Ramos (cell line): ENCODE results near the gene SLC9A9.

ENCODE experiments used
- in situ Hi-C: fragments of 300-500 bp; cut with MboI; formaldehyde crosslinking; loops from one replicate; pipeline ENCODE4 v1.14.3; 2022; ENCODE audit warnings: low sequenced_read_pairs; ENCODE audit not compliant: unreplicated experiment

The SLC9A9 gene

DNA sequence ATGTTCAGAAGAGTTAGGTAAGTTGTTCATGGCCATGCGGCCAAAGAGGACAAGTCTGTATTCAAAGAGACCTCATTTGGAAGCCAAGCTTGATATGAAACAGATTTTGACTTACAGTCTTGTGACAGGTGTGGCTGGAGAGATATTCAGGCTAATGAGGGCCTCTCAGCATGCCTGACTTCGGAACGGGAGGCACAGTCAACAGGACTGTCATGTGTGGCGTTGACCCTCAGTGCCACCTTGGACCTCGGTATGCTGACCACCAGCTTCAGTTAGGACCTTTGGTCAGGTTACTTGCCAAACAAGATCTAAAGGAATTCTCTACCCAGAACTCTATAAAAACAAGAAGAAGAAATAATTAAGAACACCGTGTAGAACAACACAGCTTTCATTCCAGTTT lies 604.6 kb downstream of the SLC9A9 start:
- in situ Hi-C loops: no loop called here

DNA sequence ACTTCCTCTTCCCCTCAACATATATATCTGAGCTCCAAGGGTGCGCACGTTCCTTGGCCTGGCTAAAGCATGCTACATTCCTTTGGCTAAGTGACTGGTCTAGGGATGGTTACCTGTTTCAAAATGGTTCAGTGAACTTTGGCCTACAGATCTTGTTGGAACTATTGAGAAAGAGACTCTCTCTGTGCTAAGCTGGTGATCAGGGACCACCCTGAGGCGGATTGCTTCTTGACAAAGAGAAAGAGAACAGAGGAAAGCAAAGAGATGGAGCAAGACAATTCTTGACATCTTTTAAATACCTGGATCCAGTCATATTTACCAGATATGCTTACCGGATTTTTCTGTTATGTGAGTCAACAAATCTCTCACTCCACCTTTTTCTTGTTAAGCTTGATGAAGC lies 605.6 kb downstream of the SLC9A9 start:
- in situ Hi-C loops: no loop called here

DNA sequence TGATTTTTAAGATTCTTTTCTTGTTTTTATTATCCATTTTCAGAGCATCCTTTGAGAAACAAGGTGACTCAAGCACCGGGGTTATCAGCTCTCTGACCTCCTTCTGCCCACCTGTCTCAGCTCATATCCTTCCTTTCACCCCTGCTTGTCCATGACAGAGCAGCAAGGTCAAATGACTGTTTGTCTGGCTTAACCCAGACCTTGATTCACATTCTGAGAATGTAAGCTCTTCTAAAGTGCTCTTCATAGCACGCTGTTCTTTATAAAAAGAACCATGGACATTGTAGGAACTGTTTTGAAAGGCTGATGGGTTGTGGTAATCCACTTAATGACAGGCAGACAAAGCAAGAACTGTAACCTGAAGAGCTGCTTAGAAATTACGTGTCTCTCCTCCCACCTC lies 606.2 kb downstream of the SLC9A9 start:
- in situ Hi-C loops: no loop called here

DNA sequence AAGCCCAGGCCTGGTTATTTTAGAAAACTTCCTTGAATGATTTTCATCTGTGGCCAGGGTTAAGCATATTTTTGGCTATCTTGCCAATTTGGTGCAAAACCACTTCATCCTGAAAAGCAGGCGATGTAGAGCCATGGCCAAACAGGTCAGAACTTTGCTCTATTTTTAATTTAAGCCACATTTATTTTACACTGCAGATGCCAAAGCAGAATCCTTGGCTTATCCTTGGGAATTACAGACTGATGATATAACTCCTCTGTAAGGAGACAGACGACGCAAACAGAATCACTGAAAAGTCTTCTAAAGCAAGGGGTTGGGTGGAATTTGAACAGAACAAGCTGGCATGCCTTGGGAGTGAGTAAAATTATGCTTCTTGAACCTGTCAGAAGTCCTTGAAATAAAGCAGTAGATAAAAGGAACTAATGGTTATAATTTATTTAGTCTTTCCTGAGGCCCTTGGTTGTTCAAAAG lies 606.8 kb downstream of the SLC9A9 start:
- in situ Hi-C loops: no loop called here

DNA sequence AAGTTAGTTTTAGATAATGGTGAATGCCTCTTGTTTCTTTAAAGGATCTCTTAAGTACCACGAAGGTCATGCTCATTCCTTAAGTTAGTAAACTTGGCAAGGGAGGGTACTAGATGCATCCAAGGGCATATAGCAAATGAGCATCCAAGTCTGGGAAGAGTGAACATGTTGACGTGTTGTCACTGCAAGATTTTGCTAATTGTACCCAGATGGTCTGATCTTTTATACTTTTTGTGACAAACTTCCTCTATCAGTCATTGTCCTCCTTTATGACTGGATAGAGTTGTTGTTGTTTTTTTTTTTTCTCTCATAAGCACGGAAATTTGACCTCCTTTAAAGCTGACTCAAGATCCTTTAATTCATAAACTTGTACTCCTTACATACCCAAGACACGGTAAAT lies 607.4 kb downstream of the SLC9A9 start:
- in situ Hi-C loops: no loop called here

DNA sequence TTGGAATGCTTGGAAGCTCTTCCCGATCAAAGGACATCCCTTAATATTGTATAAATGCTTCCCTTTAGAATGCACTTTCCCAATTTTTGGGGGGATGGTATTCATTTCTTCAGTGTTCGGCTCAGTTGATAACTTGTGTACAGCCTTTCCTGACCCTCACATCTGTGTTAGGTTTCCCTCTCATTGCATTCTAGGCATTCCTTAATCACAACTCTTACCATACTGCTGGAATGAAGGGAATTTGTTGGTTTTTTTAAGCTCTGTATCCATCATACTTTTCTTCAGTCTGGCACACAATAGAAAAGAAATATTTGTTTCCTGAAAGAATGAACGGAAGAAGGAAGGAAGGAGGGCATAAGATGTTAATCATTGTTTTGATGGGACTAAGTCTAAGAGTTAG lies 609.2 kb downstream of the SLC9A9 start:
- in situ Hi-C loops: no loop called here

DNA sequence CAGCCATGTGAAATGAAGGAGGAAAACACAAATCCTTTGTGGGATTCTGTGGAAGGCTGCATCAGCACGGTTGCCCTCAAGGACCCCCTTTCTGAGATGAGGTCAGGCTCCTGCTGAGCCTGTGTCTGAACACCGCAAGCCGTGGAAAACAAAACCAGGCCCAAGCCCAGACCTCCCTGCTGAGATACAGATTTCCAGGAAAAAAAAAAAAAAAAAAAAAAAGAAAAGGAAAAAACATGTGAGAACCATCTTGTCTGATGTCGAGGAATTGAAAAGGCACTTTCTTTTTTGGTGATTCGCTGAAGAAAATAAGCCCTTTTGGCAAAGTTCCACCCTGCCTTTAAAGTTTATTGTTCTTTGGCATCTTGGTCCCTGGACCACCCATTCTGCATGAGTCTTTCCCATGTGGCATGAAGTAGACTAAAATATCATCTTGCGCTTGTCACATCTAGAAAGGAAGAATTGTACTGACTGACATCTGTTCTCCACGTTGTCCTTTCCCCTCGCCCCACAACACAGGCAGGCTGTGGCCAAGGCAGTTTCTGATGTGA lies 611.1 kb downstream of the SLC9A9 start:
- in situ Hi-C loops: no loop called here

DNA sequence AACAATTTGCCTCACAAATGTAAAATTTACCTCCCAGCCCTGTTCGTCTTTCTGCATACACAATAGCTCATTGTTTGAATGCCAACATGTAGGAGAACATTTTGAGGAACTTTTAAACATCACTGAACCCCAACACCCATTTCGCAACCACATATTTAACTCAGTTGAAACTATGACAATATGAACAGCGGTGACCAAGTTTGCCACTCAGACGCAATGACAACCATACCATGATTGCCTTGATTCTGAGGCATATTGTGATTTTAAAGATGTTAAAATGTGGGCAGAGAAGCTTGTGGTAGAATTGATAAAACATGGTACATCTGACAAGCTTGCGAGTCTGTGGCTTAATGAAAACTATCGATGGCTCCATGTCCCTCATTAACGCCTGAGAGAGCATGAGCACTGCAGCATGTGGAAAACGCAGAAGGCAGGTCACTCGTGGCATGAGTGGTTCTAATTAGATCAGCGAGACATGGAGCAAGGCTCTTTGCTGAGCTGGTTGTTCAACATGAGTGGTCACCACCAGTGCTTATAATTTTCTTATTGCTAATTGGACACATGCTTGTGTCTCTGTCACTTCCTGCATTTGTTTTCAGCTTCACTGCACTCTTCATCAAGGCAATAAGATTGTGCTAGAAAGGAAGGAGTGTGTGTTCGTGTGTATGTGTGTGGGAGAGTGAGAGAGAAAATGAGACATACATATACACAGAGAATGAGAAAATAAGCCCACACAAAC lies 611.9 kb downstream of the SLC9A9 start:
- in situ Hi-C loops: no loop called here

DNA sequence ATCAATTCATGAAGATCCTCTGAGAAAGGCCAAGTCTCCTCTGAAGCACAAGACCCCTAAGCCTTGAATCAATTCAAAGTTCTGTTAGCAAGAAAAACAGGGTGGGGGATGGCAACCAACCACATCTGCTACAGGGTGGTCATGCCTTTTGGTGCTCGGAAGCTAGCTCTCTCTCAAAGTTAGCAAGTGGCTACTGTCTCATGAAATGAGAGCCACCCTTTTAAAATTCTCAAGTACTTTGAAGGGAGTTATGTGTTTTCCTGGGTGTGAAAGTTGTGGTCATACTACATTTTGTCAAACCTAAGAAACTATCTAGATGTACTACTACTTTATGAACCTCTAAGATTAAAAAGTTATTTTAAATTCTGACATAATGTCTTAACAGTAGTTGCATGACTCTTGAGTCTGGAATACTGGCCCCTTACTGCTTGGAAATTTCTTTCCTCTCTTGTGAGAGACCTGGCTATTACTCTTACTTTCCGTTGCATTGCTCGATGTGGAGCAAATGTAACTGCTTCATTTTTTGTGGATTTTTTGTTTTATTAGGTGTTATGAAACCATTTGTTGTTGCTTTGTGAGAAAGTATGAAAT lies 612.6 kb downstream of the SLC9A9 start:
- in situ Hi-C loops: no loop called here

DNA sequence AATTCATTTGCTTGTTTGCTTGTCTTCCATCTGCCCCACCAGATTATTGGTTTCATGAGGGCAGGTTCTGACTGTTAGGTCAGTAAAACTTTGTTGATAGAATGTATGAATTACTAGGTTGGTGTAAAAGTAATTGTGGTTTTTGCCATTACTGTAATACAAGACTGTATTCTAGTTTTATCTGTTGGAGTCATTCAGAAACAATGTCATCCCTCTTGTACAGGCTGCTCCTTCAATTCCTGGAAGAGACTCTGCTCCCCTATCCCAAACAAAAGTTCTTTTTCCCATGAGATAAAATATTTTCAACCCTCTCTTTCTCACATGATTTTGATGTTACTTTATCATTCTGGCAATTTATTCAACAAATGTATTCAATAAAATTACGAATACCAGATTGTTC lies 613.7 kb downstream of the SLC9A9 start:
- in situ Hi-C loops: no loop called here

DNA sequence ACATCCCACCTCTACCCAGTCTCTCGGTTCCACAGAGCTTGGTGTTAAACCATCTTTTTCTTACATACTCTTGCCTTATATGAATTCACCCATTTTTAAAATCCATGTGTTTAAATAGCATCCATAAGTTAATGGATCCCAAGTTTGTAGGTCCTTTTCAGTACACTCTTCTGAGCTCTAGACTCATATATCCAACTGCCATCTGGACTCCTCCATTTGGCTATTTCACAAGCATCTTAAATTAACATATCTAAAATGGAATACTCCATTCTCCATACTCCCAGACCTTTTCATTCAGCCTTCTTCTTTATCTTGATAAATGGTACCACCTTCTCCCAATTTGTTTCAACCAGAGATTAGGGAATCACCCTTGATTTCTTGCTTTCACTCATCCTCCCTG lies 615.3 kb downstream of the SLC9A9 start:
- in situ Hi-C loops: no loop called here

DNA sequence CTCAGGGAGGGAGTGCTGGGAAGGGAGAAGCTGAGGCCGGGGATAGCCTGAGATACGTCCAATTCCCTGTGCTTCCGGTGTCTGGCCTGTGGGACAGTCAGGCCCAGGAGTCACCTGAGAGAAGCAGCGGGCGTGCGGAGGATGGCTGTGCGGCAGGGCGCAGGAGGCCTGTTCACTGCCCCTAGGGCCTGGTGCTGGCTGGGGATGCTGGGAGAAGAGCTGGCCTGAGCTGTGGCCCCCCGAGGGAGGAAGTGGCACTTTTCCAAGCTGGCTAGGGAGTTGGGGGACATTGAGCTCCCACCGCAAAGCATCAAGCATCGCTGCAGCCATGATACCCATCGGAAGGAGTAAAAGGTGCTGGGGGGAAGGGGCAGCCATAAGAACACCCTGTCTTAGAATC lies 619.9 kb downstream of the SLC9A9 start:
- in situ Hi-C loops: no loop called here

DNA sequence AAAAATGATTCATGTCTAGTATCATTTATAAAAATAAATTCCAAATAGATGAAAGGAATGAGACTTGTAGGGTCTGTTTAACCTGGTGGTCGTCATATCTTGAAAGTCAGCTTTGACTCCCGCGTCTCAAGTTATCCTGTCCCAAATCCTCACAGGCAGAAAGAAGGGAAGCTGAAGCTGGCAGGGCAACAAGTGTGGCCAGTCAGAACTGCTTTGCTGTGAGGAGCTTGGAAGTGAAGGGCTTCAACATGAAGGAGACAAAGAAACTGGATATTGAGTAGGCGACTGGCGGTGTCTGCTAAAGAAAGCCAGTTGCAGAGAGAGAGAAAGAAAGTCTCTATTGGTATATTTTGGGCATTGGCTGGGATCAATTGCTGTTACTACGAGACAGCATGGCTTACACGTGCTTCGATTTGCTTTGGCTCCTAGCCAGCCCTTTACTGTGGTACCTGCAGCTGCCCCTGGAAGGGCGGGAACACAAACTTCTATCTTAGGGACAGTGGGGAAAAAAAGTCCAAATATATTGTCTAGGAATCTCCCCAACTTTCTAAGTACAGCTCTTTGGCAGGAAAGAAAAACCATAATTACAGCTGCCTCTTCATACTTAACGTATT lies 621.5 kb downstream of the SLC9A9 start:
- in situ Hi-C loops: no loop called here

DNA sequence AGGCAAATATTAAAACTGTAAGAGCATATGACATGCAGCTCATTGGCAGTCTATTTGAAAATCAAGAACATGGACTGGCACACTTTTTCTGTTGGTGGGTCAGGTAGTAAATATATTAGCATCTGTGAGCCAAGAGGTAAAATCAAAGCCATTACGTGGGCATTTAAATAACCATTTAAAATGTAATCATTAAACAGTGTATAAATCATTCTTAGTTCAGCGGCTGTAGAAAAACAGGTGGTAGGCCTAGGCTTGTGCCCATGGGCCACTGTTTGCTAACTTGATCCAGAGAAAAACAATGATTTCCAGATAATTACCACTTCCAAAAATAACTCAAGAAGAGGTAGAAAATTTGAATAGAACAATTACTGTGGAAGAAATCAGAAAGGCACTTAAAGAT lies 623.6 kb downstream of the SLC9A9 start:
- in situ Hi-C loops: no loop called here

DNA sequence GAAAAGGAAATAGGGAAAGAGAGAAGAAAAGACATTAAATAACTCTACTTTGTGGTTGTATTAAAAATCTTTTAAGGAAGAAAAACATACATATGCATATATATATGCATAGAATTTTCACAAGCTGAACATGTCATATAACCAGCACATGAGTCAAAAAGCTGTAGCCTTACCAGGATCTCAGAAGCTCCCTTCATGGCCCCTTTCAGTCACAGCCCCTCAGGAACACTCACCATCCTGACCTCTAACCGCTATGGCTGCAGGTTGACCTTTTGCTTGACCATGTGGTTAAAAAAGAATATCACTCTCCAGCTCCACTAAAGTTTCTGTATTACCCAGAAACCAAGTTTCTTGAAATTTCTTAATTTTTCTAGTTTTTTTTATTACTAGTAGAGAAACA lies 625.3 kb downstream of the SLC9A9 start:
- in situ Hi-C loops: no loop called here

DNA sequence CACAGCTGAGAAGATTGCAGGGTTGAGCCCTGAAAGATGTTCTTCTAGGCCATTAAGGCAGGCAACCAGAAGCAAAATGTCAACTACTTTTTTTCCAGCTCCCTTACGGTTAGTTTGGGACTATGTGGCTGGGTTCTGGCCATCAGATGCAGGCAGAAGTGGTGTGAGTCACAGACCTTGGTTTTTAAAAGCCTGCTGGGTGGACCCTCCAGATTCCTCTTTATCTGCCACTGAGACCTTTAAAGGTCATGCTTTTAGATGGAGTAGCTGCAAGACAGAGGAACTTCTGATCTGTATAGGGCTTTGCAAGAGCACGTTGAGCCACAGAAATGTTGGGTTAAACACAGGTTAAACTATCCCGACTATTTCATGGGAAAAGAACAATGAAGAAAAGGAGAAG lies 625.8 kb downstream of the SLC9A9 start:
- in situ Hi-C loops: no loop called here

DNA sequence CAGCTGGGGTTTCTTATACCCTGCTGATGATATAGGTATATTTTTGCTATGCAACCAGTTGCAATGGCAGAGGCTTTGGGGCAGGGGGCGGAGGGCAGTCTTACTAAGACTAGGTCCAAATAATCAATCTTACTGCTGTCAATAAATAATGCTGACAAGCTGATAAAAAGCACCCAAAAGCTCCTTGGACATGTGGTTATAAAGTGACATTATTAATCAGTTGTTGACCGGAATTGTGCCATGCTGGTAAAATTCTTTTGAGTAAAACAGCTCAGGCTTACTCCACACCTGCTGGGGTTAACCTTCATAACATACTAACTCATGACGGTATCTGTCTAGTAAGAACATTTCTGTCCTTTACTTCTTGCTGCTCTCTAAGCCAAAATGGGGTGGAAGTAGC lies 626.8 kb downstream of the SLC9A9 start:
- in situ Hi-C loops: no loop called here

DNA sequence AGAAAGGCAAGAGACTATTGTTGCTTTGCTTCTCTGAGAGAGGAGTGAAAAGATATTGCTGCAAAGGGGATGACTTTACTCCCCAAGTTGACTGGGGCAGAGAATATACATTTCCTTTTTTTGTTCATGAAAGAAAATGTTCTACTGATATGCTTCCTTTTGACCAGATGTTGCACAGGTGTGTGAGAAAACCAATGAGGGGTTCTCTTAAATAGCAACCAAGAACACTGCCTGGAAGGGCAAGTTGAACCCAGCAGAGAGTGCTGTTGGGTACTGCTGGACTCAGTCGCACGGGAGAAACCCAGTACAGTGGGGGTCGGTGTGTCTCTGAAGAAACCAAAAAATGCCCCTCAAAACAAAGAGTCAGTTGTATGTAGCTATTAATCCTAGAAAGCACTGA lies 627.5 kb downstream of the SLC9A9 start:
- in situ Hi-C loops: no loop called here

DNA sequence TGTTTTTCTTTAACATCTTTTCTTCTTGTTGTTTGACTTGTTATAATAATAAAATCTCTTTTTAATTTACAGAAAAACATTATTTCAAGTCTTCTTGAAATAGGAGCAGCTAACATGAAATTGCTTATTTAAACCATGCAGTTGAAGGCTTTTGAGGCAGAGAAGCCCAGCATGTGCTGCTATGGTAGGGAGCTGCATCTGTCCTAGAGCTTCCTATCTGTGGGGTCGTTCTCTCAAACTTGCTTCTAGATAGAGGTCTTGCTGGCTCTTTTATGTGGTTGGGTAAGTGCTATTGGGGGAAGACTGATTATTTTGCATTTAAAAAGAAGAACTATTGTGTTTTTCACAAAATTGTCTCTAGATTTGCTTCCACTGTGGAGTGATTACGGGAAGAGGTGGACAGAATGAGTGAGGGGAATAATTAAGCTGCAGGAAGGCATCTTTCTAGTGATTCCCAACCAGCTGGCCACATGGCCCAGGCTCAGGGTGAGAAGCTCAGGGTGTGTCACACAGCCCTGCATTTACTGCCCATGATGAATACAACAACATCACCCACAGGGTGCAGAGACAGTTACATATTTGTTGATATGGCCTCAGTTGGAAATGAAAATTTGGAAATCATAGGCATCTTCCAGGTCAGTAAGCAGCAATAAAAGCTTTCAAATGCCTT lies 630.0 kb downstream of the SLC9A9 start:
- in situ Hi-C loops: no loop called here

DNA sequence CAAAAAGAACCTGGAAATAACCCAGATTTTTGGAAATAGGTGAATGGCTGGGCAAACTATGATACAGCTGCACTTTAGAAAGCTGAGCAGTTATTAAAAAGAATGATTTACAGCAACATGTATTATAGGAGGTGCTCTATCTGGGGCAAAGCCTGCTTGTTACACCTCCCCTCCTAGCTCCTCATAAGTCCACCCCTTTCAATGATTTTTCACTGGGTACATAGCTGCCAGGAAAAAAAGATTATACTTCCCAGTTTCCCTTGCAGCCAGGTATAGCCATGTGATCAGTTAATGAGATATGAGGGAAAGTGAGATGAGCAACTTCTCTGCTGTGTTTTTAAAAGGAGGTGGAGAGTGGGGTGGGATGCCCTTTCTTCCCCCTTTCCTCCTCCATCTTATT lies 631.0 kb downstream of the SLC9A9 start:
- in situ Hi-C loops: no loop called here

DNA sequence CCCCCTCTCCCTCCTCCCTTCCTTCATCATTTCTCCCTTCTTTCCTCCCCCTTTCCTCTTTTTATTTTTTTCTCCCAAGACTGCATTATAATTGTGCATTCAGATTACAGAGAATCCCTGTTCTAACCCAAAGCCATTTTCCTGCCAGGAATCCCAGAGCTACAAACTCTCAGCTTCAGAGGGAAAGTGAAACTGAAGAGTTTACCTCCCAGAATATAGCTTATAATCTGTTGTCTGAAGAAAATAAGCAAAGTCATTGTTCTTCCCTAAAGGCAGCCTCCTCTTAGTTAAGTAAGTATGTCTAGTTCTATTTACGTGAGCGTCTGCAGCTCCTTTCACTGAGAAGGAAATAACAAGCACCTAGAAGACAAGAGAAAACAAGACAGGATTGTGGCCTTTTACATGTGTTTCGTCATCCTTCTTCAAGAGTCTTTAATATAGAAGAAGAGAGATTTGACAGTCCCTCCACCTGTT lies 631.5 kb downstream of the SLC9A9 start:
- in situ Hi-C loops: no loop called here
